GM10266 (cell line): ENCODE data around the gene OCIAD1.
"Not testable (repeated sequence)": the region's sequence is repeated elsewhere in the genome, so short reads cannot be mapped to it uniquely, and the experiment has no call there.

Experiments
- DNase-seq: peaks from one replicate; pipeline ENCODE4 v3.0.0; 2012; ENCODE audit errors: extremely low spot score
- CTCF ChIP-seq: IDR thresholded peaks from 2 replicates; pipeline ENCODE4 v1.5.1; 2012; ENCODE audit warnings: mild to moderate bottlenecking, low read depth; ENCODE audit not compliant: control insufficient read depth, insufficient read depth; ENCODE audit errors: missing control alignments

Gene OCIAD1

GRCh38 chr4:48827622-48828021 is 3.3 kb upstream of the OCIAD1 start:
- TF ChIP-seq CTCF: no peak
- DNase-seq: no peak

GRCh38 chr4:48831532-48832030 is 693 bp downstream of the OCIAD1 start:
- TF ChIP-seq CTCF: no peak
- DNase-seq: no peak

- no peak for TF ChIP-seq CTCF
- DNase-seq: no peak
Observed at GRCh38 chr4:48832571-48832970, 1.7 kb downstream of the OCIAD1 start.

GRCh38 chr4:48836658-48837057 is 5.8 kb downstream of the OCIAD1 start:
- TF ChIP-seq CTCF: no peak
- DNase-seq: no peak

- DNase-seq: no peak
- no peak for TF ChIP-seq CTCF
Observed at GRCh38 chr4:48841045-48841827, 10.3 kb downstream of the OCIAD1 start.

- DNase-seq: no peak
- TF ChIP-seq CTCF: no peak
Observed at GRCh38 chr4:48844843-48845242, 14.0 kb downstream of the OCIAD1 start.

- not testable (repeated sequence) for DNase-seq
Observed at GRCh38 chr4:48848799-48849198, 17.9 kb downstream of the OCIAD1 start.
